GM23248 (cell line): ENCODE results near the gene ACAP2.

Experiments used
- EZH2 ChIP-seq: fragments of 200-600 bp; sonication (generic); IDR thresholded peaks from 2 replicates; pipeline ENCODE4 v1.6.1; 2018; ENCODE audit warnings: antibody characterized with exemption, mild to moderate bottlenecking; ENCODE audit not compliant: insufficient read depth, poor library complexity, severe bottlenecking
- EZH2phosphoT487 ChIP-seq: fragments of 200-600 bp; sonication (generic); IDR thresholded peaks from 2 replicates; pipeline ENCODE4 v1.6.1; 2018; ENCODE audit warnings: antibody characterized with exemption, moderate library complexity, mild to moderate bottlenecking, low read depth; ENCODE audit not compliant: insufficient read depth

GRCh38 chr3:195224980-195225580 lies 217.7 kb downstream of the ACAP2 start:
- TF ChIP-seq EZH2, result no peak
- no peak for TF ChIP-seq EZH2phosphoT487
